Smooth muscle cell (in vitro differentiated cells): ENCODE data around the gene VPREB3. TPM values are rescaled to one million over a fixed set of nuclear protein-coding genes. Genes with fewer than 3 reads are reported as not detected.

Experiments
- DNase-seq: peaks from one replicate; lab custom pipeline; 2025; ENCODE audit not compliant: unreplicated experiment; lab: John Stamatoyannopoulos, UW
- H2AFZ ChIP-seq: fragments of 200-600 bp; sonication (generic); 2 replicates; pipeline ENCODE4 v1.6.0; 2016; ENCODE audit warnings: antibody characterized with exemption, low read depth, mild to moderate bottlenecking
- H3F3A ChIP-seq: fragments of 200-600 bp; sonication (generic); 2 replicates; pipeline ENCODE4 v1.6.0; 2017; ENCODE audit warnings: antibody characterized with exemption, low read depth
- H3K27ac ChIP-seq: fragments of 200-600 bp; sonication (generic); 2 replicates; pipeline ENCODE4 v1.5.1; 2016; ENCODE audit warnings: low read depth, mild to moderate bottlenecking
- H3K27me3 ChIP-seq: fragments of 200-600 bp; sonication (generic); 2 replicates; pipeline ENCODE4 v1.6.1; 2016; ENCODE audit warnings: low read depth, mild to moderate bottlenecking
- H3K36me3 ChIP-seq: fragments of 200-600 bp; sonication (generic); 2 replicates; pipeline ENCODE4 v1.5.1; 2016; ENCODE audit warnings: low read depth
- H3K4me1 ChIP-seq: fragments of 200-600 bp; sonication (generic); 2 replicates; pipeline ENCODE4 v1.5.1; 2016; ENCODE audit warnings: low read depth
- H3K4me2 ChIP-seq: fragments of 200-600 bp; sonication (generic); 2 replicates; pipeline ENCODE4 v1.6.0; 2016; ENCODE audit warnings: mild to moderate bottlenecking
- H3K4me3 ChIP-seq: fragments of 200-600 bp; sonication (generic); 2 replicates; pipeline ENCODE4 v1.5.1; 2016; ENCODE audit warnings: mild to moderate bottlenecking
- H3K79me2 ChIP-seq: fragments of 200-600 bp; sonication (generic); 2 replicates; pipeline ENCODE4 v1.6.0; 2016; ENCODE audit warnings: low read depth, mild to moderate bottlenecking
- H3K9ac ChIP-seq: fragments of 200-600 bp; sonication (generic); 2 replicates; pipeline ENCODE4 v1.6.0; 2016; ENCODE audit warnings: low read depth
- H3K9me3 ChIP-seq: fragments of 200-600 bp; sonication (generic); replicated peaks from 2 replicates; pipeline ENCODE4 v1.5.1; 2016; ENCODE audit warnings: low read depth
- H4K20me1 ChIP-seq: fragments of 200-600 bp; sonication (generic); 2 replicates; pipeline ENCODE4 v1.6.0; 2016; ENCODE audit warnings: low read depth
- CTCF ChIP-seq: fragments of 200-600 bp; sonication (generic); IDR thresholded peaks from 2 replicates; pipeline ENCODE4 v1.5.1; 2017; ENCODE audit warnings: borderline replicate concordance, mild to moderate bottlenecking, antibody characterized with exemption; ENCODE audit not compliant: insufficient read depth, poor library complexity, severe bottlenecking
- WGBS: methylation state at CpG from one replicate; pipeline ENCODE4 v1.1.7; 2016; ENCODE audit warnings: low lambda C conversion rate; 5-methylcytosine and 5-hydroxymethylcytosine counted together
- polyA plus RNA-seq: library from polyadenylated mRNA; unstranded; fragments of >200 nt; fragmentation: Nextera tagmentation; extraction: Ambion mirVana; gene quantifications from 2 replicates; pipeline ENCODE4 v1.2.1, GENCODE V29; 2016
- total RNA-seq: library from RNA; depleted of rRNA; stranded (reverse); fragments of >200 nt; gene quantifications from 2 replicates; pipeline ENCODE4 v1.2.3, GENCODE V29; 2014

VPREB3 gene
- total and polyA plus RNA-seq, 2 experiments from 2014 or later: not detected

- 66% methylated on average over 23 of the region's 23 CpGs for WGBS
- H3K9me3 ChIP-seq: no peaks in the 10 kb centered on the region
- peaks cover 16% of the 10 kb centered on the region for H3K4me1 ChIP-seq
- H3K27ac ChIP-seq: no peak within 1 kb of the TSS
- H4K20me1 ChIP-seq: peaks cover 19% of the 10 kb centered on the region
- no peaks in the 10 kb centered on the region for H3F3A ChIP-seq
- H3K4me3 ChIP-seq: no peak within 1 kb of the TSS
- TF ChIP-seq CTCF: no peak
- H3K36me3 ChIP-seq: no peaks in the 10 kb centered on the region
- H3K9ac ChIP-seq: no peak within 1 kb of the TSS
- no peaks in the 10 kb centered on the region for H3K27me3 ChIP-seq
- no peaks in the 10 kb centered on the region for H3K79me2 ChIP-seq
- peak within 1 kb of the TSS; percentile 73 for H3K4me2 ChIP-seq
- H2AFZ ChIP-seq: no peak within 1 kb of the TSS
- DNase-seq: no peak
These were observed 8.8 kb upstream of the VPREB3 start, which contains the start of gene C22orf15 for GRCh38 chr22:23762842-23763578. Gene C22orf15 (plus strand): TSS chr22:23762990. CDS start chr22:23763307, 317 bp downstream.

GRCh38 chr22:23760056-23760455 is 5.8 kb upstream of the VPREB3 start:
- Histone ChIP-seq H3K9ac (no peak overlapping the region), H3F3A (no peaks in the 10 kb centered on the region), H3K9me3 (no peaks in the 10 kb centered on the region), H3K4me1 (peaks cover 10% of the 10 kb centered on the region), H3K79me2 (no peaks in the 10 kb centered on the region), H3K27me3 (no peaks in the 10 kb centered on the region), H4K20me1 (peaks cover 4% of the 10 kb centered on the region), H3K4me3 (no peak overlapping the region), H2AFZ (no peak overlapping the region), H3K4me2 (no peak overlapping the region), H3K36me3 (no peaks in the 10 kb centered on the region), H3K27ac (no peak overlapping the region)
- WGBS: 86% methylated on average over 6 of the region's 6 CpGs
- no peak for TF ChIP-seq CTCF
- no peak for DNase-seq

- Histone ChIP-seq H3K79me2 (no peaks in the 10 kb centered on the region), H3K9ac (no peak overlapping the region), H3K4me2 (no peak overlapping the region), H3K27ac (no peak overlapping the region), H3K36me3 (no peaks in the 10 kb centered on the region), H3F3A (no peaks in the 10 kb centered on the region), H3K4me1 (peaks cover 10% of the 10 kb centered on the region), H3K4me3 (no peak overlapping the region), H2AFZ (no peak overlapping the region), H3K27me3 (no peaks in the 10 kb centered on the region), H4K20me1 (no peaks in the 10 kb centered on the region), H3K9me3 (no peaks in the 10 kb centered on the region)
- WGBS: 89% methylated on average over 4 of the region's 4 CpGs
- no peak for DNase-seq
- no peak for TF ChIP-seq CTCF
These were observed 5.3 kb upstream of the VPREB3 start for GRCh38 chr22:23759566-23759965.

GRCh38 chr22:23756891-23757290 is 2.7 kb upstream of the VPREB3 start:
- no peak overlapping the region for H3K4me2 ChIP-seq
- WGBS: 67% methylated on average over 4 of the region's 4 CpGs
- no peaks in the 10 kb centered on the region for H3K4me1 ChIP-seq
- H2AFZ ChIP-seq: no peak overlapping the region
- H3K9me3 ChIP-seq: no peaks in the 10 kb centered on the region
- H3K9ac ChIP-seq: no peak overlapping the region
- no peaks in the 10 kb centered on the region for H3K27me3 ChIP-seq
- no peak overlapping the region for H3K27ac ChIP-seq
- H3K36me3 ChIP-seq: no peaks in the 10 kb centered on the region
- H3K79me2 ChIP-seq: no peaks in the 10 kb centered on the region
- no peak for DNase-seq
- no peak overlapping the region for H3K4me3 ChIP-seq
- no peak for TF ChIP-seq CTCF
- no peaks in the 10 kb centered on the region for H4K20me1 ChIP-seq
- H3F3A ChIP-seq: no peaks in the 10 kb centered on the region
